Gastroesophageal sphincter (tissue), 3 donors: ENCODE results near the gene EFCAB5.

ENCODE experiments used
- EP300 ChIP-seq: sonication (generic); formaldehyde crosslinking; IDR thresholded peaks from one replicate; pipeline ENCODE4 v1.6.1; 2017; ENCODE audit warnings: antibody characterized with exemption, mild to moderate bottlenecking
- POLR2A ChIP-seq, 2 donors: fragments of 450-650 bp; IDR thresholded peaks; one replicate each; pipeline ENCODE4 v1.6.1; 2017; ENCODE audit warnings: antibody characterized with exemption in 2 of 2, mild to moderate bottlenecking in 2 of 2, moderate library complexity in 1 of 2
- POLR2AphosphoS5 ChIP-seq: sonication (generic); formaldehyde crosslinking; IDR thresholded peaks from one replicate; pipeline ENCODE4 v1.6.1; 2017; ENCODE audit warnings: antibody characterized with exemption
- TF ChIP-seq, protein P1 (sequence below), 4 experiments: fragments of 200-600 bp in 2 of 4; fragments of 450-650 bp in 2 of 4; sonication (generic) in 1 of 4; IDR thresholded peaks; one replicate each; pipeline ENCODE4 v1.5.1; 2017 to 2019; ENCODE audit warnings: antibody characterized with exemption in 4 of 4, mild to moderate bottlenecking in 2 of 4, moderate library complexity in 2 of 4

DNA sequence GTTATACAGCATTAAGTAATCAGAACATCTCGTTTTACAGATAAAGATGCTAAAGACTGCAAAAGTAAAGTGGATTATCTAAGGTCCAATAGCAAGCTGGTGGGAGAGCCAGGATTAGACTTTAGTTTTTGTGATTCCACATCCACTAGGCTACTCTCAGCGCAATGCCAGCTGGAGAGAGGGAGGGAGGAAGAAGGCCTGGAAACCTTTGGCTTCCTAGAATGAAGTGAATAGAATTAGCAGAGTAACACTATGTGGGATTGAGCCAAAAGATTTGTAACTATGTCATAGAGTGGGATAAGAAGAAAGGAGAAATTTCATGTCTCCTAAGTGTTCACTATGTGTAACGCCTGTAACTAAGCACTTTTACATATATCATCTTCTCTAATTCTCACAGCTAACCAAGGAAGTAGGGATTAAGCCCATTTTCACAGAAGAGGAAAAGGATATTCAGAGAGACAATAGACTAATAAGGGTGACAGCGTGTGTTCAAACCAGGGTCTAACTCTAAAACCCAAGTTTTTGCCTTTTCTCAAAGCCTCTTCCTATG is 149.8 kb downstream of the EFCAB5 start:
- TF ChIP-seq, protein P1, sequence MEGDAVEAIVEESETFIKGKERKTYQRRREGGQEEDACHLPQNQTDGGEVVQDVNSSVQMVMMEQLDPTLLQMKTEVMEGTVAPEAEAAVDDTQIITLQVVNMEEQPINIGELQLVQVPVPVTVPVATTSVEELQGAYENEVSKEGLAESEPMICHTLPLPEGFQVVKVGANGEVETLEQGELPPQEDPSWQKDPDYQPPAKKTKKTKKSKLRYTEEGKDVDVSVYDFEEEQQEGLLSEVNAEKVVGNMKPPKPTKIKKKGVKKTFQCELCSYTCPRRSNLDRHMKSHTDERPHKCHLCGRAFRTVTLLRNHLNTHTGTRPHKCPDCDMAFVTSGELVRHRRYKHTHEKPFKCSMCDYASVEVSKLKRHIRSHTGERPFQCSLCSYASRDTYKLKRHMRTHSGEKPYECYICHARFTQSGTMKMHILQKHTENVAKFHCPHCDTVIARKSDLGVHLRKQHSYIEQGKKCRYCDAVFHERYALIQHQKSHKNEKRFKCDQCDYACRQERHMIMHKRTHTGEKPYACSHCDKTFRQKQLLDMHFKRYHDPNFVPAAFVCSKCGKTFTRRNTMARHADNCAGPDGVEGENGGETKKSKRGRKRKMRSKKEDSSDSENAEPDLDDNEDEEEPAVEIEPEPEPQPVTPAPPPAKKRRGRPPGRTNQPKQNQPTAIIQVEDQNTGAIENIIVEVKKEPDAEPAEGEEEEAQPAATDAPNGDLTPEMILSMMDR (IDR thresholded peaks at IDR 0.05) = no peak
- TF ChIP-seq POLR2A (IDR thresholded peaks at IDR 0.05) = no peak
- no peak for TF ChIP-seq EP300
- TF ChIP-seq POLR2AphosphoS5 = no peak
